GM21423 (cell line): ENCODE data around the gene BICC1.
"Not testable (repeated sequence)": the region's sequence is repeated elsewhere in the genome, so short reads cannot be mapped to it uniquely, and the experiment has no call there.

Experiments
- ATAC-seq: cut with Tn5 transposase; IDR thresholded peaks from one replicate; pipeline ENCODE4 v1.9.1; 2021; ENCODE audit warnings: mild to moderate bottlenecking, moderate library complexity; ENCODE audit not compliant: unreplicated experiment

The BICC1 gene

GRCh38 chr10:58843760-58844159 lies 331.1 kb downstream of the BICC1 start:
- no peak for ATAC-seq

- ATAC-seq: no peak
Observed at GRCh38 chr10:58844680-58845079, 332.0 kb downstream of the BICC1 start.

DNA sequence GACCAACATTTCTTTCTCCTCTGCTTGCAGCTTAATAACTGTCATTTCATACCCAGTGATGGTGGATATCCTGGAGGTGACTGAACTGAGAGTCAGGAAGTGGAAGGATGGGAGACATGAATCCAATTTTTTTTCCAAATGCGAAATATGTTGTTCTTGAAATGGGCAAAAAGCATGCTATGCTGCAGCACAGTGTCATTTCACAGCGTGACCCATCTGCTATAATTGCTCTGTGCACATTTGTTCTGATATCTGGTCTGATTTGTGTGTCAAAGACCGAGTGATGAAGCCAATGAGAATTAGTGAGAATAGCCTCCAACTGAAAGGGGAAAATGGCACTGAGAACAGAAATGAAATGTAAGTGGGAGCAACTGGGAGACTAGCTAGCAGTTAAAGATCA lies 334.2 kb downstream of the BICC1 start:
- ATAC-seq: no peak

GRCh38 chr10:58851606-58852005 lies 338.9 kb downstream of the BICC1 start:
- no peak for ATAC-seq

GRCh38 chr10:58853668-58854067 lies 341.0 kb downstream of the BICC1 start:
- no peak for ATAC-seq

- no peak for ATAC-seq
Observed at GRCh38 chr10:58854811-58855210, 342.1 kb downstream of the BICC1 start.

- no peak for ATAC-seq
Observed at GRCh38 chr10:58856508-58857240, 344.0 kb downstream of the BICC1 start.

DNA sequence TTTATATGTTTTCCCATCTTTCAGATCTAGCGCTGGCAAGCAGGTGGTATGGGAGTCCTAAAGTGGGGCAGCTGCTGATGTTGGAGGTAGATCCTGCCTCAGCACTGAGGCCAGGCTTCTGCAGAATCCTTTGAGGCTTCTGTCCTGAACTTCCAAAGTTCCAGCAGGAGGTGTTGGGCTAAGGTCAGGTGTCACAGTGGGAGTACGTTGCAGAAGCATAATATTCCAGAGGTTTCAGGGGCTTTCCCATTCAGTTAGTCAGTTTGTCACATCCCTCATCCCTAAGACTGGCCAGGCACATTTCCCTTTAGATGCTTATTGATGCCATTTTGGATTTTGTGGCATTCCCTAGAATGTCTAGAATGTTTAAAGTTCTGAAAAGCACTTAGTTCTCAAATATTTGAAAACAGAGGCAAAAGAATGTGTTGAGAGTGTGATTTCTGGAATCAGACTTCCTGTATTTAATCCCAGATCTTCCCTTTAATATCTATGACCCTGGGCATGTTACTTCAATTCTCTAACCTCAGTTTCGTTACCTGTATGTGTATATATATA lies 344.7 kb downstream of the BICC1 start:
- no peak for ATAC-seq

DNA sequence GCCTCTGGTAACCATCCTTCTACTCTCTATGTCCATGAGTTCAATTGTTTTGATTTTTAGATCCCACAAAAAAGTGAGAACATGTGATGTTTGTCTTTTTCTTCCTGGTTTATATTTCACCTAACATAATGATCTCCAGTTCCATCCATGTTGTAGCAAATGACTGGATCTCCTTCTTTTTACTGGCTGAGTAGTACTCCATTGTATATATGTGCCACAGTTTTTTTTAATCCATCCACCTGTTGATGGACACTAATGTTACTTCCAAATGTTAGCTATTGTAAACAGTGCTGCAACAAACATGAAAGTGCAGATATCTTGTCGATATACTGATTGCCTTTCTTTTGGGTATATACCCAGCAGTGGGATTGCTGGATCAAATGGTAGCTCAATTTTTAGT lies 345.5 kb downstream of the BICC1 start:
- ATAC-seq: not testable (repeated sequence)

- no peak for ATAC-seq
Observed at GRCh38 chr10:58859526-58859925, 346.9 kb downstream of the BICC1 start.

DNA sequence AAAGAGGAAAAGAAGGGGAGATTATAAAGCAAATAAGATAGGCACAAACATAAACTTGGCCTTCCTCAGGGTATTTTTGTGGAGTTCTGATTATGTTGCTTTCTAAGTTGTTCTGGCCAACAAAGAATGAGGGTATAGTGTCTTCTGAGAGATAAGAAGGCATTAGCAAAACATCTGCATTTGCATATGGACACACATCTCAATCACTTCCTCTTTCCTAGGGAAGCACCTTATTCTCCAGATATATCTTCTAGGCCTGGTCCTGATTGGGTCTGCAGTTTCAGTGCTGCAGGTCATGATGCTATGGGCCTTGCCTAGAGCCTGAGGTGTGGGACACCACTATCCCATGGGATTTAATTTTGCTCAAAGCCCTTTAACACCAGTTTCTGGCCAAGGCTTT lies 355.0 kb downstream of the BICC1 start:
- ATAC-seq: no peak

DNA sequence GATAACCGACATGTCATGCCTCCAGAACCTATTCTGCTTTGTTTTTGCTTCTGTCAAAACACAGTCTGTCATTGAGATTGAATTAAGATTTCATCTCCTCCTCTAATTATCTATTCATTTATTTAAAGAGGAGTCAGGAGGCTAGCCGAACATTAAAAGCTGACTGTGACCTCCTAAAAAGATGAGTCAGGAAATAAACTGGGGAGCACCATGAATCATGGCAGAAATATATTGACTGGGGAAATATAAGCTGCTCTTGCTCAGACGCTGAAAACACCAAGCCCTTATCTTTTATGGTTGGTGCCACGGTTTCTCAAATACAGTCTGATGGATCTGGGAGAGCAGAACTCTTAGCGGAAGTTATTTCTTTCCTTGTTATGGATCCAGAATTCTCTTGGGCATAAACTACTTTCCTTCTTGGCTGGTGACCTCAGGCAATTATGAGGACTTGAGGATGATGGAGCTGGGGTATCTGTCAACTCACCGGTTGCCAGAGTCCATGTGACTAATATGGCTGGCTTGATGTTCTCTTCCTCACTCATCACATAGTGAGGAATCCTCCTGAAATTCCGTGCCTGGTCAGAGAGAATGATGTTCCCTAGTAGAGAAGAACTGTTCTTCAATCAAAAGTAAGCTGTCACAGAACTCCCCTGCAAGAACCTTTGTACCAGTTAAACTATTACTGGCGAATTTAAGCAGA lies 356.2 kb downstream of the BICC1 start:
- no peak for ATAC-seq

GRCh38 chr10:58870070-58870469 lies 357.4 kb downstream of the BICC1 start:
- ATAC-seq: no peak

GRCh38 chr10:58873161-58873560 lies 360.5 kb downstream of the BICC1 start:
- ATAC-seq: no peak
